ENCODE results near the gene OLIG3. TPM values are rescaled to one million over a fixed set of nuclear protein-coding genes. Genes with fewer than 3 reads are reported as not detected.

The OLIG3 gene
- total RNA-seq, 1 experiment from 2014 or later = 5.4 TPM

DNA sequence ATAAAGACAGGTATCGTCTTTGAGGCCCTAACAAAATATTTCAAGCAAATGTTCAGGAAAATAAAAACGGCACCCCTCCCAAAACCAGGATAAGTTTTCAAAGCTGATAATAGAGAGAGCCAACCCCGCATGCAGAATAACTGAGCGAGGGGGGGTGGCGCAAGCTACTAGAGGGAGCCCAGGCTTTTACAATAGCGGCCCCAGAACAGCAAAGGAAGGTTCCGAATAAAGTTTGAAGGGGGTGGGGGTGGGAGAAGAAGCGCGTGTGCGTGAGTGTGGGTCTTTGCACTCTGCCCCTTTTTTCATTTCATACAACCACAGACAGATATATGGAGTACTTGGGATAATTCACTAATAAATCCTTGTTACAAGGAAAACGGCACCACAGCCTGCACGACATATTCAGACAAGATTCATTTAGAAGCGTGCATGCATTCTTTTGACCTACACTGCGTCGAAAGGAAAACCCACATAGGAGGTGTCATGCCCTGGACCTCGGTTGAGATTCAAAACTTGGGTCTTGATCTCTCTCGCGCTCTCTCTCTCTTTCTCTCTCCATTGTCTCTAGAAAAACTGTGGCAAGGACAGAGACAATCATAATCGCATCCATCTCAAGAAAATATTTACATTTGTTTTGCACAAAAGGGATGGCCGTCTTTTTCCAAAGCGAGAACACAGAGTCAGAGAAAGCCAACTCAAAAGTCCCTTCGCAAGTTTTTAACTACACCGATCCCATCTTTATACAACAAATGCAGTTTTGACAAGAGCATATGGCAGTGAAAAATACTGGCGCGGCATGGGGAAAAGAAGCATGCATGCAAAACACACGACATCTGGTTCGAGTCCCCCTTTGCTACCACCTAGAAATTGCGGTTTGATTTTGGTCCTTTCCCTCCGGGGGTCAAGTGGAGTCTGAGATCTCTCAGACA is 1.6 kb downstream of the OLIG3 start:
- Mint-ChIP-seq H3K4me1 (peaks cover 75% of the 10 kb centered on the region), H3K27me3 (ENCODE audit: low read depth) (peaks cover 100% of the 10 kb centered on the region), H3K9me3 (no peaks in the 10 kb centered on the region), H3K27ac (no peak overlapping the region), H3K4me3 (peak overlapping the region; percentile 80), H3K36me3 (no peaks in the 10 kb centered on the region)
- no peak for TF ChIP-seq NFE2L1 (CRISPR knock-in tag; IDR thresholded peaks at IDR 0.05)
- TF ChIP-seq, protein P1, sequence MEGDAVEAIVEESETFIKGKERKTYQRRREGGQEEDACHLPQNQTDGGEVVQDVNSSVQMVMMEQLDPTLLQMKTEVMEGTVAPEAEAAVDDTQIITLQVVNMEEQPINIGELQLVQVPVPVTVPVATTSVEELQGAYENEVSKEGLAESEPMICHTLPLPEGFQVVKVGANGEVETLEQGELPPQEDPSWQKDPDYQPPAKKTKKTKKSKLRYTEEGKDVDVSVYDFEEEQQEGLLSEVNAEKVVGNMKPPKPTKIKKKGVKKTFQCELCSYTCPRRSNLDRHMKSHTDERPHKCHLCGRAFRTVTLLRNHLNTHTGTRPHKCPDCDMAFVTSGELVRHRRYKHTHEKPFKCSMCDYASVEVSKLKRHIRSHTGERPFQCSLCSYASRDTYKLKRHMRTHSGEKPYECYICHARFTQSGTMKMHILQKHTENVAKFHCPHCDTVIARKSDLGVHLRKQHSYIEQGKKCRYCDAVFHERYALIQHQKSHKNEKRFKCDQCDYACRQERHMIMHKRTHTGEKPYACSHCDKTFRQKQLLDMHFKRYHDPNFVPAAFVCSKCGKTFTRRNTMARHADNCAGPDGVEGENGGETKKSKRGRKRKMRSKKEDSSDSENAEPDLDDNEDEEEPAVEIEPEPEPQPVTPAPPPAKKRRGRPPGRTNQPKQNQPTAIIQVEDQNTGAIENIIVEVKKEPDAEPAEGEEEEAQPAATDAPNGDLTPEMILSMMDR (IDR thresholded peaks at IDR 0.05) = no peak
- TF ChIP-seq CBFB (CRISPR knock-in tag; IDR thresholded peaks at IDR 0.05; ENCODE audit: low read depth) = no peak
- TF ChIP-seq TEAD4 (CRISPR knock-in tag; IDR thresholded peaks at IDR 0.05) = no peak
- TF ChIP-seq, protein P2, sequence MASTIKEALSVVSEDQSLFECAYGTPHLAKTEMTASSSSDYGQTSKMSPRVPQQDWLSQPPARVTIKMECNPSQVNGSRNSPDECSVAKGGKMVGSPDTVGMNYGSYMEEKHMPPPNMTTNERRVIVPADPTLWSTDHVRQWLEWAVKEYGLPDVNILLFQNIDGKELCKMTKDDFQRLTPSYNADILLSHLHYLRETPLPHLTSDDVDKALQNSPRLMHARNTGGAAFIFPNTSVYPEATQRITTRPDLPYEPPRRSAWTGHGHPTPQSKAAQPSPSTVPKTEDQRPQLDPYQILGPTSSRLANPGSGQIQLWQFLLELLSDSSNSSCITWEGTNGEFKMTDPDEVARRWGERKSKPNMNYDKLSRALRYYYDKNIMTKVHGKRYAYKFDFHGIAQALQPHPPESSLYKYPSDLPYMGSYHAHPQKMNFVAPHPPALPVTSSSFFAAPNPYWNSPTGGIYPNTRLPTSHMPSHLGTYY (CRISPR knock-in tag; IDR thresholded peaks at IDR 0.05) = no peak
- no peak for TF ChIP-seq ZNF138 (CRISPR knock-in tag; conservative IDR thresholded peaks at IDR 0.05)
- no peak for TF ChIP-seq FOXP1 (CRISPR knock-in tag; IDR thresholded peaks at IDR 0.05; ENCODE audit: borderline replicate concordance)
- no peak for TF ChIP-seq JAZF1 (CRISPR knock-in tag; IDR thresholded peaks at IDR 0.05)
- no peak for TF ChIP-seq MYBL2 (CRISPR knock-in tag; IDR thresholded peaks at IDR 0.05)
- TF ChIP-seq NFATC4 (CRISPR knock-in tag; IDR thresholded peaks at IDR 0.05) = no peak
- no peak for TF ChIP-seq FOXK1 (CRISPR knock-in tag; IDR thresholded peaks at IDR 0.05)
- TF ChIP-seq SMAD3 (CRISPR knock-in tag; IDR thresholded peaks at IDR 0.05; ENCODE audit: borderline replicate concordance) = no peak
- TF ChIP-seq, protein P3, sequence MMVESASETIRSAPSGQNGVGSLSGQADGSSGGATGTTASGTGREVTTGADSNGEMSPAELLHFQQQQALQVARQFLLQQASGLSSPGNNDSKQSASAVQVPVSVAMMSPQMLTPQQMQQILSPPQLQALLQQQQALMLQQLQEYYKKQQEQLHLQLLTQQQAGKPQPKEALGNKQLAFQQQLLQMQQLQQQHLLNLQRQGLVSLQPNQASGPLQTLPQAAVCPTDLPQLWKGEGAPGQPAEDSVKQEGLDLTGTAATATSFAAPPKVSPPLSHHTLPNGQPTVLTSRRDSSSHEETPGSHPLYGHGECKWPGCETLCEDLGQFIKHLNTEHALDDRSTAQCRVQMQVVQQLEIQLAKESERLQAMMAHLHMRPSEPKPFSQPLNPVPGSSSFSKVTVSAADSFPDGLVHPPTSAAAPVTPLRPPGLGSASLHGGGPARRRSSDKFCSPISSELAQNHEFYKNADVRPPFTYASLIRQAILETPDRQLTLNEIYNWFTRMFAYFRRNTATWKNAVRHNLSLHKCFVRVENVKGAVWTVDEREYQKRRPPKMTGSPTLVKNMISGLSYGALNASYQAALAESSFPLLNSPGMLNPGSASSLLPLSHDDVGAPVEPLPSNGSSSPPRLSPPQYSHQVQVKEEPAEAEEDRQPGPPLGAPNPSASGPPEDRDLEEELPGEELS (CRISPR knock-in tag; IDR thresholded peaks at IDR 0.05) = no peak
- TF ChIP-seq MXD4 (CRISPR knock-in tag; IDR thresholded peaks at IDR 0.05; ENCODE audit: borderline replicate concordance) = no peak
- TF ChIP-seq ESRRA (CRISPR knock-in tag; IDR thresholded peaks at IDR 0.05; ENCODE audit: borderline replicate concordance) = no peak
- ChIA-PET POLR2A (no interaction called here), CTCF (interaction anchor here (1.3 kb wide), 1 partner anchor 96 kb away, joined by 4 read pairs; no protein-coding TSS in a partner anchor)
- ATAC-seq = no peak
- no peak for DNase-seq (ENCODE audit: low spot score)

DNA sequence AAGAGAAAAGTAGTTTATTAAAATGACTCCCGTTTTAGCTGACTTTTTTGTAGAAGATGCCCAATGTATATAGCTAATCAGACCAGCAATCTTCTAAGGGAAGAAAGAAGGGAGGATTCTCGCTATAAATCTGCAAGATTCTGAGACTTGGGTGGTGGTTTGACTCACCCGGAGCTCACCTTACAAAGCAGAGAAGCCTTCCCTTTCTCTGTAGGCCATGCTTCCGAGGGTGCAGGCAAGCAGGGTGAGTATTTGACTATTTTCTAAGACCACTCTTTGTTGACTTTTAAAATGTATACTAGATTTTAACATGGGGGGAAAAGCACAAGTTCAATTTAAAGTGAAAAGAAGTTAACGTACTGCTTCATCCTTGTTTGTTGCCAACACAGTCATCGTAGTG is 2.7 kb downstream of the OLIG3 start:
- Mint-ChIP-seq H3K36me3 (no peaks in the 10 kb centered on the region), H3K9me3 (no peaks in the 10 kb centered on the region), H3K4me1 (peaks cover 80% of the 10 kb centered on the region), H3K4me3 (peak overlapping the region; percentile 84), H3K27me3 (ENCODE audit: low read depth) (peaks cover 100% of the 10 kb centered on the region), H3K27ac (no peak overlapping the region)
- DNase-seq (ENCODE audit: low spot score) (no peak), ATAC-seq (no peak)
- ChIA-PET CTCF (interaction anchor here (0.7 to 1.3 kb wide), 4 partner anchors 16 to 177 kb away, joined by 3 to 9 read pairs (median 4); no protein-coding TSS in a partner anchor), POLR2A (interaction anchor here (0.6 kb wide), 1 partner anchor 77 kb away, joined by 3 read pairs; no protein-coding TSS in a partner anchor)
- no peak for TF ChIP-seq FOXK1 (CRISPR knock-in tag; IDR thresholded peaks at IDR 0.05)
- TF ChIP-seq, protein P4, sequence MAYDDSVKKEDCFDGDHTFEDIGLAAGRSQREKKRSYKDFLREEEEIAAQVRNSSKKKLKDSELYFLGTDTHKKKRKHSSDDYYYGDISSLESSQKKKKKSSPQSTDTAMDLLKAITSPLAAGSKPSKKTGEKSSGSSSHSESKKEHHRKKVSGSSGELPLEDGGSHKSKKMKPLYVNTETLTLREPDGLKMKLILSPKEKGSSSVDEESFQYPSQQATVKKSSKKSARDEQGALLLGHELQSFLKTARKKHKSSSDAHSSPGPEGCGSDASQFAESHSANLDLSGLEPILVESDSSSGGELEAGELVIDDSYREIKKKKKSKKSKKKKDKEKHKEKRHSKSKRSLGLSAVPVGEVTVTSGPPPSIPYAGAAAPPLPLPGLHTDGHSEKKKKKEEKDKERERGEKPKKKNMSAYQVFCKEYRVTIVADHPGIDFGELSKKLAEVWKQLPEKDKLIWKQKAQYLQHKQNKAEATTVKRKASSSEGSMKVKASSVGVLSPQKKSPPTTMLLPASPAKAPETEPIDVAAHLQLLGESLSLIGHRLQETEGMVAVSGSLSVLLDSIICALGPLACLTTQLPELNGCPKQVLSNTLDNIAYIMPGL (CRISPR knock-in tag; IDR thresholded peaks at IDR 0.05) = no peak
- TF ChIP-seq, protein P5, sequence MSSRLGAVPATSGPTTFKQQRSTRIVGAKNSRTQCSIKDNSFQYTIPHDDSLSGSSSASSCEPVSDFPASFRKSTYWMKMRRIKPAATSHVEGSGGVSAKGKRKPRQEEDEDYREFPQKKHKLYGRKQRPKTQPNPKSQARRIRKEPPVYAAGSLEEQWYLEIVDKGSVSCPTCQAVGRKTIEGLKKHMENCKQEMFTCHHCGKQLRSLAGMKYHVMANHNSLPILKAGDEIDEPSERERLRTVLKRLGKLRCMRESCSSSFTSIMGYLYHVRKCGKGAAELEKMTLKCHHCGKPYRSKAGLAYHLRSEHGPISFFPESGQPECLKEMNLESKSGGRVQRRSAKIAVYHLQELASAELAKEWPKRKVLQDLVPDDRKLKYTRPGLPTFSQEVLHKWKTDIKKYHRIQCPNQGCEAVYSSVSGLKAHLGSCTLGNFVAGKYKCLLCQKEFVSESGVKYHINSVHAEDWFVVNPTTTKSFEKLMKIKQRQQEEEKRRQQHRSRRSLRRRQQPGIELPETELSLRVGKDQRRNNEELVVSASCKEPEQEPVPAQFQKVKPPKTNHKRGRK (CRISPR knock-in tag; IDR thresholded peaks at IDR 0.05; ENCODE audit: borderline replicate concordance) = no peak
- TF ChIP-seq, protein P6, sequence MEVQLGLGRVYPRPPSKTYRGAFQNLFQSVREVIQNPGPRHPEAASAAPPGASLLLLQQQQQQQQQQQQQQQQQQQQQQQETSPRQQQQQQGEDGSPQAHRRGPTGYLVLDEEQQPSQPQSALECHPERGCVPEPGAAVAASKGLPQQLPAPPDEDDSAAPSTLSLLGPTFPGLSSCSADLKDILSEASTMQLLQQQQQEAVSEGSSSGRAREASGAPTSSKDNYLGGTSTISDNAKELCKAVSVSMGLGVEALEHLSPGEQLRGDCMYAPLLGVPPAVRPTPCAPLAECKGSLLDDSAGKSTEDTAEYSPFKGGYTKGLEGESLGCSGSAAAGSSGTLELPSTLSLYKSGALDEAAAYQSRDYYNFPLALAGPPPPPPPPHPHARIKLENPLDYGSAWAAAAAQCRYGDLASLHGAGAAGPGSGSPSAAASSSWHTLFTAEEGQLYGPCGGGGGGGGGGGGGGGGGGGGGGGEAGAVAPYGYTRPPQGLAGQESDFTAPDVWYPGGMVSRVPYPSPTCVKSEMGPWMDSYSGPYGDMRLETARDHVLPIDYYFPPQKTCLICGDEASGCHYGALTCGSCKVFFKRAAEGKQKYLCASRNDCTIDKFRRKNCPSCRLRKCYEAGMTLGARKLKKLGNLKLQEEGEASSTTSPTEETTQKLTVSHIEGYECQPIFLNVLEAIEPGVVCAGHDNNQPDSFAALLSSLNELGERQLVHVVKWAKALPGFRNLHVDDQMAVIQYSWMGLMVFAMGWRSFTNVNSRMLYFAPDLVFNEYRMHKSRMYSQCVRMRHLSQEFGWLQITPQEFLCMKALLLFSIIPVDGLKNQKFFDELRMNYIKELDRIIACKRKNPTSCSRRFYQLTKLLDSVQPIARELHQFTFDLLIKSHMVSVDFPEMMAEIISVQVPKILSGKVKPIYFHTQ (CRISPR knock-in tag; IDR thresholded peaks at IDR 0.05) = no peak
- TF ChIP-seq, protein P7, sequence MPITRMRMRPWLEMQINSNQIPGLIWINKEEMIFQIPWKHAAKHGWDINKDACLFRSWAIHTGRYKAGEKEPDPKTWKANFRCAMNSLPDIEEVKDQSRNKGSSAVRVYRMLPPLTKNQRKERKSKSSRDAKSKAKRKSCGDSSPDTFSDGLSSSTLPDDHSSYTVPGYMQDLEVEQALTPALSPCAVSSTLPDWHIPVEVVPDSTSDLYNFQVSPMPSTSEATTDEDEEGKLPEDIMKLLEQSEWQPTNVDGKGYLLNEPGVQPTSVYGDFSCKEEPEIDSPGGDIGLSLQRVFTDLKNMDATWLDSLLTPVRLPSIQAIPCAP (CRISPR knock-in tag; IDR thresholded peaks at IDR 0.05) = no peak
- no peak for TF ChIP-seq ZNF671 (CRISPR knock-in tag; IDR thresholded peaks at IDR 0.05)

Measured in WTC11 (cell line).